Amniotic epithelial cell (primary cell): ENCODE results near the gene CLCN6.

Experiments
- DNase-seq: peaks from one replicate; pipeline ENCODE4 v3.0.0-alpha.2; 2010; ENCODE audit warnings: low read depth

Gene CLCN6

GRCh38 chr1:11854519-11854918 lies 48.5 kb downstream of the CLCN6 start:
- no peak for DNase-seq

GRCh38 chr1:11855430-11855829 lies 49.4 kb downstream of the CLCN6 start:
- no peak for DNase-seq

GRCh38 chr1:11856698-11857097 lies 50.7 kb downstream of the CLCN6 start:
- no peak for DNase-seq

- no peak for DNase-seq
Observed at GRCh38 chr1:11857164-11857851, 51.3 kb downstream of the CLCN6 start.

GRCh38 chr1:11858158-11858557 lies 52.2 kb downstream of the CLCN6 start:
- no peak for DNase-seq

- DNase-seq, result no peak
Observed at GRCh38 chr1:11858613-11858967, 52.6 kb downstream of the CLCN6 start, which contains the start of gene NPPB. Gene NPPB, minus strand, starts transcription at chr1:11858945. Its CDS starts 112 bp downstream, at chr1:11858833.

GRCh38 chr1:11858968-11859871 lies 53.2 kb downstream of the CLCN6 start:
- peak; percentile 59 for DNase-seq

GRCh38 chr1:11860083-11860482 lies 54.1 kb downstream of the CLCN6 start:
- no peak for DNase-seq

- no peak for DNase-seq
Observed at GRCh38 chr1:11860587-11860986, 54.6 kb downstream of the CLCN6 start.

- no peak for DNase-seq
Observed at GRCh38 chr1:11862890-11863289, 56.9 kb downstream of the CLCN6 start.

- DNase-seq, result no peak
Observed at GRCh38 chr1:11868331-11868980, 62.5 kb downstream of the CLCN6 start.

GRCh38 chr1:11869104-11869503 lies 63.1 kb downstream of the CLCN6 start:
- DNase-seq, result no peak

GRCh38 chr1:11869650-11870207 lies 63.7 kb downstream of the CLCN6 start:
- no peak for DNase-seq

- no peak for DNase-seq
Observed at GRCh38 chr1:11872545-11872944, 66.6 kb downstream of the CLCN6 start.

- no peak for DNase-seq
Observed at GRCh38 chr1:11873395-11874257, 67.6 kb downstream of the CLCN6 start.

- DNase-seq, result no peak
Observed at GRCh38 chr1:11874258-11874562, 68.2 kb downstream of the CLCN6 start.

GRCh38 chr1:11874624-11875023 lies 68.6 kb downstream of the CLCN6 start:
- no peak for DNase-seq

GRCh38 chr1:11875094-11875493 lies 69.1 kb downstream of the CLCN6 start:
- no peak for DNase-seq

GRCh38 chr1:11877074-11877473 lies 71.1 kb downstream of the CLCN6 start:
- DNase-seq, result no peak

- DNase-seq, result no peak
Observed at GRCh38 chr1:11878081-11878890, 72.3 kb downstream of the CLCN6 start.

- DNase-seq, result no peak
Observed at GRCh38 chr1:11878891-11879190, 72.8 kb downstream of the CLCN6 start.
